ENCODE measurements around the gene SLC25A42. TPM values are rescaled to one million over a fixed set of nuclear protein-coding genes. Genes with fewer than 3 reads are reported as not detected.
"Not testable (repeated sequence)": the region's sequence is repeated elsewhere in the genome, so short reads cannot be mapped to it uniquely, and the experiment has no call there.

Gene SLC25A42
- total RNA-seq, 2 donors from 2014 or later: 14.1 to 18.5 TPM

DNA sequence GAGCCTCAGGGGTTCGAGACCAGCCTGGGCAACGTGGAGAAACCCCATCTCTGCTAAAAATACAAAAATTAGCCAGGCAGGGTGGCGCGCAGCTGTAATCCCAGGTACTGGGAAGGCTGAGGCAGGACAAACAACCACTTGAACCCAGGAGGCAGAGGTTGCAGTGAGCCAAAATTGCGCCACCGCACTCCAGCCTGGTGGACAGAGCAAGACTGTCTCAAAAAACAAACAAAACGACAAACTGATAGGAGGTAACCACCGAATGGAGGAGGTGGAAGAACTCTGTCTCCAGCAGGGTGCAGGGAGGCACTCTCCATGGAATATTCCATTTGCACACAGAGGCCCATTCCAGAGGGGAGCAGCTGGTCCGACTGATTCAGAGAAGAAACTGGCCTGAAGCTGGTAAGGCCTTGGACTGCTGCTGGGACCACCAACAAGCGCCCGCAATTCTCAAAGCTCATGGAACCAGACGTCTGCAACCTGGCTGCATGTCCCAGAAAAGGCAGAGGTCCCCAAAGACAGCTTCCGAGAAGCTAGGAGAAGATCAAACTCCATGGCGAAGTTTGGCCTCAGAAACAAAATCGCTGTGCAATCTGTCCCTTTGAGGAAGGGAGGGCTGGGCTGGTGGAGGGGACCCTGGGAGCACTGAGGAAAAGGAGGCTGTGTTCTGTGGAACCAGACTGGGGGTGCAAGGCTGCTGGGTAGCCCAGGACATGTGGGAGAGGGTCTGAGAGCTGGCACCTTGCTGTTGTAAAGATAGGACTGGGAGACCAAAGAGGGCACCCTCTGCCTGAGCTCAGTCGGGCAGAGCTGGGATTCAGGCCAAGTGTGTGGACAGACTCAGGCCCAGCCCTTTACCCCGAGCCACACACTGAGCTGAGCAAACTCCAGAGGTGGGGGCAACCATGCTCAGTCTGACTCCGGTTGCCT lies 35.2 kb downstream of the SLC25A42 start:
- no peak overlapping the region for H3K27ac Mint-ChIP-seq
- H3K4me1 Mint-ChIP-seq: peaks cover 5% of the 10 kb centered on the region
- no peaks in the 10 kb centered on the region for H3K9me3 Mint-ChIP-seq
- no peak for ATAC-seq (replicated peaks)
- H3K36me3 Mint-ChIP-seq (ENCODE audit: low read depth): peaks cover 6% of the 10 kb centered on the region
- no peaks in the 10 kb centered on the region for H3K27me3 Mint-ChIP-seq
- no peak overlapping the region for H3K4me3 Mint-ChIP-seq

- Mint-ChIP-seq H3K27me3 (no peaks in the 10 kb centered on the region), H3K4me1 (peaks cover 5% of the 10 kb centered on the region), H3K4me3 (no peak overlapping the region), H3K36me3 (ENCODE audit: low read depth) (peaks cover 6% of the 10 kb centered on the region), H3K27ac (no peak overlapping the region), H3K9me3 (no peaks in the 10 kb centered on the region)
- no peak for ATAC-seq (replicated peaks)
Measured at GRCh38 chr19:19101540-19101939, 37.7 kb downstream of the SLC25A42 start.

GRCh38 chr19:19102566-19102965 lies 38.8 kb downstream of the SLC25A42 start:
- H3K27me3 Mint-ChIP-seq; H3K4me3 Mint-ChIP-seq; H3K4me1 Mint-ChIP-seq; H3K9me3 Mint-ChIP-seq; H3K27ac Mint-ChIP-seq; ATAC-seq (replicated peaks); H3K36me3 Mint-ChIP-seq (ENCODE audit: low read depth): not testable (repeated sequence)

GRCh38 chr19:19103167-19103566 lies 39.4 kb downstream of the SLC25A42 start:
- Mint-ChIP-seq H3K9me3 (no peaks in the 10 kb centered on the region), H3K36me3 (ENCODE audit: low read depth) (peaks cover 6% of the 10 kb centered on the region)
- no peak for ATAC-seq (replicated peaks)

GRCh38 chr19:19105365-19106055 lies 41.7 kb downstream of the SLC25A42 start:
- no peak overlapping the region for H3K4me3 Mint-ChIP-seq
- H3K9me3 Mint-ChIP-seq: no peaks in the 10 kb centered on the region
- no peak for ATAC-seq (replicated peaks)

More at GRCh38 chr19:19103167-19103566, 39.4 kb downstream of the SLC25A42 start:
- Mint-ChIP-seq H3K27ac (no peak overlapping the region), H3K27me3 (no peaks in the 10 kb centered on the region), H3K4me1 (peaks cover 5% of the 10 kb centered on the region), H3K4me3 (no peak overlapping the region)

GRCh38 chr19:19106056-19106551 lies 42.3 kb downstream of the SLC25A42 start:
- Mint-ChIP-seq H3K27me3 (no peaks in the 10 kb centered on the region), H3K9me3 (no peaks in the 10 kb centered on the region), H3K36me3 (ENCODE audit: low read depth) (no peaks in the 10 kb centered on the region), H3K4me3 (no peak overlapping the region), H3K4me1 (no peaks in the 10 kb centered on the region), H3K27ac (no peak overlapping the region)
- ATAC-seq (replicated peaks): no peak

More at GRCh38 chr19:19105365-19106055, 41.7 kb downstream of the SLC25A42 start:
- Mint-ChIP-seq H3K4me1 (peaks cover 2% of the 10 kb centered on the region), H3K27me3 (no peaks in the 10 kb centered on the region), H3K27ac (no peak overlapping the region), H3K36me3 (ENCODE audit: low read depth) (peaks cover 2% of the 10 kb centered on the region)

DNA sequence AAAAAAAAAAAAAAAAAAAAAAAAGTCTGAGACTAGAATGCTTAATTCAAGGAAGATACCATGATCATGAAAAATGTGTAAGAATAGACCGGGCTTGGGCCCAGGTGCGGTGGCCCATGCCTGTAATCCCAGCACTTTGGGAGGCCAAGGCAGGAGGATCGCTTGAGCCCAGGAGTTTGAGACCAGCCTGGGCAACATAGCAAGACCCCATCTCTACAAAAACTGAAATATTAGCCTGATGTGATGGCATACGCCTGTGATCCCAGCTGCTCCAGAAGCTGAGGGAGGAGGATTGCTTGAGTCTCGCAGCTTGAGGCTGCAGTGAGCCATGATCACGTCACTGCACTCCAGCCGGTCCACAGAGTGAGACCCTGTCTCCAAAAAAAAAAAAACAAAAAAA lies 43.1 kb downstream of the SLC25A42 start:
- not testable (repeated sequence) for H3K4me1 Mint-ChIP-seq; H3K27me3 Mint-ChIP-seq; H3K9me3 Mint-ChIP-seq; H3K4me3 Mint-ChIP-seq; H3K27ac Mint-ChIP-seq; H3K36me3 Mint-ChIP-seq (ENCODE audit: low read depth); ATAC-seq (replicated peaks)

DNA sequence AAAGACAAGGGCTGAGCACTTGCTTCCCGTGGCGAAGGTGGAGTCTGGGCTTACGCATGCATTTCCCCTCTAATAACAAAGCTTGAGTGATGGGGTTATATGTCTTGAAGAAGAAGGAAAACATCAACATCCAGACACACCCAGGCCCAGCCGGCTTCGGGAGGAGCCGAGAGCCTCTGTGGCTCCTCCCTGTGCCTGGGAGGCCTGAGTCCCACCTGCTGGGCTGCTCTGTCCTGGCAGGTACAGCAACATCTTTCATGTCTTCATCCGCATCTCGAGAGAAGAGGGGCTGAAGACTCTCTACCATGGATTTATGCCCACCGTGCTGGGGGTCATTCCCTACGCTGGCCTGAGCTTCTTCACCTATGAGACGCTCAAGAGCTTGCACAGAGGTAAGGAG lies 43.9 kb downstream of the SLC25A42 start:
- H3K36me3 Mint-ChIP-seq (ENCODE audit: low read depth): no peaks in the 10 kb centered on the region
- H3K4me3 Mint-ChIP-seq: no peak overlapping the region
- no peaks in the 10 kb centered on the region for H3K4me1 Mint-ChIP-seq
- H3K27ac Mint-ChIP-seq: no peak overlapping the region
- no peaks in the 10 kb centered on the region for H3K27me3 Mint-ChIP-seq
- no peak for ATAC-seq (replicated peaks)
- no peaks in the 10 kb centered on the region for H3K9me3 Mint-ChIP-seq

DNA sequence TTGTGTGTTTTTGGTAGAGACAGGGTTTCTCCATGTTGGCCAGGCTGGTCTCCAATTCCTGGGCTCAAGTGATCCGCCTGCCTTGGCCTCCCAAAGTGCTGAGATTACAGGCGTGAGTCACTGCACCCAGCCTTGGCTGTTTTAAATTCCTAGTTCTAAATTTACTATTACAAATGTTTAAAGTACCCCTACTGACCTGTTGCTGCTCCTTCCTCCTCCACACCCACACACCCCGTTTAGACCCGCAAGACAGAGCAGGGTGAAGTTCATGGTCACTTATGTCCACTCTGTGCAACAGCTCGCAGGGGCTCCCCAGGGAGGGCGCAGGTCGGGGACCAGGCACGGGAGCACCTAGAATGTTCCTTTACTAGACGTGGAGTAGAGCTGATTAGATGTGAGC lies 45.8 kb downstream of the SLC25A42 start:
- Mint-ChIP-seq H3K27me3 (no peaks in the 10 kb centered on the region), H3K4me1 (no peaks in the 10 kb centered on the region), H3K27ac (no peak overlapping the region), H3K36me3 (ENCODE audit: low read depth) (no peaks in the 10 kb centered on the region), H3K9me3 (no peaks in the 10 kb centered on the region), H3K4me3 (no peak overlapping the region)
- no peak for ATAC-seq (replicated peaks)

DNA sequence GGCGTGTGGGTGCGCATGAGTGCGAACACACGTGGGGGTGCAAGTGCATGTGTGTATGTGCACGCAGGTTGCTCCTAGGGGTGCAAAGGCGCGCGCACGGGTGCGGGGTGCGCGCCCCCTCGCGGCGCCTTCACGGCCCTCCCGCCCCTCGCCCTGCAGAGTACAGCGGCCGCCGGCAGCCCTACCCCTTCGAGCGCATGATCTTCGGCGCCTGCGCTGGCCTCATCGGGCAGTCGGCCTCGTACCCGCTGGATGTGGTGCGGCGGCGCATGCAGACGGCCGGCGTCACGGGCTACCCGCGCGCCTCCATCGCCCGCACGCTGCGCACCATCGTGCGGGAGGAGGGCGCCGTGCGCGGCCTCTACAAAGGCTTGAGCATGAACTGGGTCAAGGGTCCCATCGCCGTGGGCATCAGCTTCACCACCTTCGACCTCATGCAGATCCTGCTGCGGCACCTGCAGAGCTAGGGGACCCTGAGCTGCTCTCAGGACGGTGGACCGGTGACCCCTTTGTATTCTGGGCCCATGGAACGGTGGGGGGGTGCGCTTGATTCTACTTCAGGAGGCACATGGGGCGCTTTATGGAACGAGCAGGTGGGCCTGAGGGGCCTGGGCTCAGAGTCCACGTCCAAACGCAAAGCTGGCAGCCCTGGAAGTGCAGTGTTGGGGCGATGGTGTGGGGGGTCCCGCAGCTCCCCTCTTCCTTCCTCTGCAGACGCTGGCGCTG lies 46.8 kb downstream of the SLC25A42 start:
- no peaks in the 10 kb centered on the region for H3K27me3 Mint-ChIP-seq

DNA sequence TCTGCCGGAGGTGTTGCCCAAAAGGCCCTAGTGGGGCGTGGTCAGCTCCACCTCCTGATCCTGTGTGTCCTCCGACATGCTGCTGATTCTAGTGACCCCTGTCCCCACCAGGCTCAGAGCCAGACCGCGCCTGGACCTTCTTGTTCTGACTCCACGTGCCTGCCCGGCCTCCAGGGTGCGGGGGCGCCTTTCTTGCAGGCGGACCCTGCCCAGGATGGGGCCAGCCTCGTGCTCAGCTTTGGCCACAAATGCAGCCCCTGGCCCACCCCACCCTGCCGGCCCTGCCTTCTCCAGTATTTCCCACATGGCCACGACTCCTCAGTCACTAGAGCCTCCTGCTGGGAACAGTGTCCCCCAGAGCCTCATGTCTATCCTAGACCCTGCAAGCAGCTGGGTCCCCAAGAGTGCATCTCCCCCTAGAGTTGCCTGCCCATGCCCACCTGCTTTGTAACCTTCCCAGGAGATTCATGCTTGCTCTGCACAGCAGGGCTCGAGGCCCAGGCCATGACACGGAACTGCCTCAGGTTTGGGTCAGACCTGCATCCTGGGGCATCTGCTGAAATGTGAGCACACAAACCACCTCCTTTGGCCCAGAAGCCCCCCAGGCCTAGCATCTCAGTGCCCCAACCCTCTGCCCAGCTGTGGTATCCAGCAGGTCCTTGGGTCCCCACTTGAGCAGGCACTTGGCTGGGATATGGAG lies 47.5 kb downstream of the SLC25A42 start:
- Mint-ChIP-seq H3K9me3 (no peaks in the 10 kb centered on the region), H3K4me3 (no peak overlapping the region), H3K4me1 (no peaks in the 10 kb centered on the region), H3K27ac (no peak overlapping the region), H3K27me3 (no peaks in the 10 kb centered on the region), H3K36me3 (ENCODE audit: low read depth) (no peaks in the 10 kb centered on the region)
- no peak for ATAC-seq (replicated peaks)

More for the DNA sequence above, 46.8 kb downstream of the SLC25A42 start:
- ATAC-seq (replicated peaks): no peak
- H3K36me3 Mint-ChIP-seq (ENCODE audit: low read depth): no peaks in the 10 kb centered on the region
- H3K9me3 Mint-ChIP-seq: no peaks in the 10 kb centered on the region
- no peak overlapping the region for H3K4me3 Mint-ChIP-seq
- no peak overlapping the region for H3K27ac Mint-ChIP-seq
- no peaks in the 10 kb centered on the region for H3K4me1 Mint-ChIP-seq

DNA sequence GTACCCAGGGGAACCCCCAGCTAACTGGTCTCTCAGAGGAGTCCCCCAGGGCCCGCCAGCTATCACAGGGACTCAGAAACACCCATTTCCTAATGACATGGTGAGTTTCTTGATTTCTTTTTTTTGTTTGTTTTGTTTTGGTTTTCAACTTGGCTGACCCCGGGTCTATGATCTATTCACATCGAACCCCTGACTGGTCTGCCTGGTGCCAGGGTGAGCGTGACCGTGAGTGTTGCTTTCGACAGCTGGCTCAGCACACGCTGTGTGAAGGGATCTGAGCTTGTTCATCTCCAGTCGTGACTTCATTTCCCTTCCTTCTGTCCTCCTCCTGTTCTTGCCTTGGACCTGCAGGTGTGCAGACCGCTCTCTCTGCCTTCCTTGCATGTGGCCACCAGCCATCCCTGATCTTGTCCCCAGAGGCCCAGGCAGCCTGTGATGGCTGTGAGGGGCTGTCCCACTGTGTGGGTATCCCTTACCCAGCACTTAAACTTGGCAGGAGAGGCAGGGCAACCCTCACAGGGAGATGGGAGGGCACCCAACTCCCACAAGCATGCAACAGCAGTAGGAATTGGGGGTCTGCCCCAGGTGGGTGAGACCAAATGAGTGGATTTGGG lies 48.3 kb downstream of the SLC25A42 start:
- no peak for ATAC-seq (replicated peaks)
- no peaks in the 10 kb centered on the region for H3K36me3 Mint-ChIP-seq (ENCODE audit: low read depth)
- no peak overlapping the region for H3K4me3 Mint-ChIP-seq
- H3K4me1 Mint-ChIP-seq: no peaks in the 10 kb centered on the region
- H3K27me3 Mint-ChIP-seq: no peaks in the 10 kb centered on the region
- no peak overlapping the region for H3K27ac Mint-ChIP-seq
- no peaks in the 10 kb centered on the region for H3K9me3 Mint-ChIP-seq

DNA sequence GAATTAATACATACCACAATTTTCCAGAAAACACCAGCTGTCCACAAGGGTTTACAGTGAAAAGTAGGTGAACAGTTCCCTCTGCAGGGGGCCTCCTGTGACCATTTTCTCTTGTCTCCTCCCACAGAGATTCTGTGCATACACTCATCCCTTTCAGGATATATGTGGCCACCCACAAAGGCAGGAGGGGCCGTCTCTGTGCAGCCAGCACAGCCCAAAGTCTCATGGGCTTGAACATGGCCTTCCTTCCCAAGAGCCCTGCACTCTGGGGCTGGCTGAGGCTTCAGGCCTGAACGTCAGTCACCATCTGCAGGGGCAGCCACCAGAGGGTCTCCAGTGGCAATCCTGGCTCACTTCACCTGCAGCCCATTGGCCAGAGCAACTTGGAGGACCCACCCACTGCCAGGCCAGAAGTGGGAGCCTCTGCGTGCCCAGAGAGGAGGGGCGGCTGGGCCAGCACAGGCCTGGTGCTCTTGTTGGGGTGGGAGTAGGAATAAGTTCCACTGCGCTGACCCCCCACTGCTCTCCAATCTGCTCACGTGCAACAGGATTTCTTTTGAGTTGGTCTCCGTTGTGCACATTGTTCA lies 49.3 kb downstream of the SLC25A42 start:
- ATAC-seq (replicated peaks): peak; percentile 40
- Mint-ChIP-seq H3K9me3 (no peaks in the 10 kb centered on the region), H3K27me3 (no peaks in the 10 kb centered on the region), H3K27ac (no peak overlapping the region), H3K4me1 (no peaks in the 10 kb centered on the region), H3K36me3 (ENCODE audit: low read depth) (no peaks in the 10 kb centered on the region), H3K4me3 (no peak overlapping the region)
